Measurements from ENCODE around the gene RHOB.
A peak's percentile ranks its signal among the peaks of the same experiment; 100 is the strongest.
"Not testable (repeated sequence)": the region's sequence is repeated elsewhere in the genome, so short reads cannot be mapped to it uniquely, and the experiment has no call there.

Gene RHOB

DNA sequence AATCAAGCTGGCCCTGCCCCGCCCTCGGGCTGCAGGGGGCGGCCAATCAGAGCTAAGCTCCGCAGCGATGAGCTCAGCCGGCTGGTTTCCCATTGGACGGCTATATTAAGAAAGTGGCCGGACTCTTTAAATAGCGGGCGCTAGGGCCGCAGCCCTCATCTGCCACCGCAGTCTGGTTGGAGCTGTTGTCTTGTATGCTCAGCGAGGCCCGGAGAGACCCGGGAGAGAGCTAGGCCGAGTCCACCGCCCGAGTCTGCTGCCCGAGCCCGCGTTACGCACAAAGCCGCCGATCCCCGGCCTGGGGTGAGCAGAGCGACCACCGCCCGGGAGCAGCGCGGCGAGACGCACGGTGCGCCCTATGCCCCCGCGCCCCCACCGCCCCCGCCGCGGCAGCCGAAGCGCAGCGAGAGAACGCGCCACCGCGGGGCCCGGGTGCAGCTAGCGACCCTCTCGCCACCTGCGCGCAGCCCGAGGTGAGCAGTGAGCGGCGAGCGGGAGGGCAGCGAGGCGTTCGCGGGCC, at the start of gene RHOB:
Gene RHOB, plus strand, starts transcription at position 158 of the 520 bp plus-strand sequence. CDS start 392 bp downstream, outside the sequence.
- DNase-seq (ENCODE audit: low read depth in 2 of 2): peak; percentile 78 to 80

DNA sequence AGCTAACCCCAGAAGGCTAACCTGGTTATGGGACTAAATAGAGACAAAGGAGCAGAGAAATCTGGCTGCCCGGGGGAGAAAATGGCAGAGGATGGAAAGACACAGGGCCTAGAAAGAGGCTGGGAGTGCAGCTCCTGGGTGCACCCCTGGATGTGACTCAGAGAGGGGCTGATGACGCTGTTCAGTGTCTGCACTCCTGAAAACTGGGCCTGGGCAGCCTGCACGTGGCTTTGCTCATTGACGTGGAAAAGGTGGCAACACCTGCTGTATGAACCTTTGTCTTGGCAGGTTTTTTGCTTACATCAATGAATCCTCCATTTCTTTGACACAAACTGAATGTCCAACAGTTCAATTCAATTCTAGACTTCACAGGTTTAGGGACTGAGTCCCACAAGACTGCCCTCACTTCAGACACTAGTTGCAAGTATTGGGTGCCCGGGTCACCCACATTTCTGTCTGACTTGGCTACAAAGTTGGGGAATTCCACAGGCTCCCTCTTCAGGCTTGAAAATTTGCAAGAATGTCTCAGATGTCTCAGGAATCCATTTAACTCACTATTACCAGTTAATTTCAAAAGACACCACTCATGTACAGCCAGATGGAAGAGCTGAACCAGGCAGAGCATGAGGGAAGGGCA, 48.9 kb upstream of the RHOB start:
- no peak for DNase-seq (ENCODE audit: low read depth in 2 of 2)

GRCh38 chr2:20398956-20399567, 47.8 kb upstream of the RHOB start:
- no peak for DNase-seq (ENCODE audit: low read depth in 2 of 2)

GRCh38 chr2:20400306-20400705, 46.6 kb upstream of the RHOB start:
- DNase-seq (ENCODE audit: low read depth in 2 of 2): no peak

DNA sequence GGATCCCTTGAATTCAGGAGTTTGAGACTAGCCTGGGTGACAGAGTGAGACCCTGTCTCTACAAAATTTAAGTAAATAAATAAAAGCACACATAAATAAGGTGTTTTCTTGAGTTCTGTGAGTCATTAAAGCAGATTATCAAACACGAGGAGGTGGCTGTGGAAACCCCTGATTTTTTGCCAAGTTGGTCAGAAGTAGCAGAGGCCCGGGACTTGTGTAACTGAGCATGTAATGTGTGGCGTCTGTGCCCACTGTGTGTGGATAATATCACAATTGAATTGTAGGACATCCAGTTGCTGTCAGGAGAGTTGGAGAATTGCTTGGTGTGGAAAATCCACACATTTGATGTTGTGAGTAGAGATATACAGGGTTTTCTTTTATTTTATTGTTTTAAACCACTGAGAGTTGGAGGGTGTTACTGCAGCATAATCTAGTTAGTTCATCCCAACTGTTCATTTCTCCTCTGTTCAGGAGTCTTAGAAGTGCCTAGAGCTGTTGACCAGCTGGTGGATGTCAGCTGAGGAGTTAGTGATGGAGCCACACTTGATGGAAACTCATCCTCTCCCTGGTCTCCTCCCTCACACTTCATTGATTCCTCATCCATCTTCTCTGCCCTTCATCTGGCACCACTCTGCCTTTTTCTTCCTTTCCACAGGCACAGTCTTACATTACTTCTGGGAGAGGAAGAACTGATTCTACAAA, 45.9 kb upstream of the RHOB start:
- no peak for DNase-seq (ENCODE audit: low read depth in 2 of 2)

DNA sequence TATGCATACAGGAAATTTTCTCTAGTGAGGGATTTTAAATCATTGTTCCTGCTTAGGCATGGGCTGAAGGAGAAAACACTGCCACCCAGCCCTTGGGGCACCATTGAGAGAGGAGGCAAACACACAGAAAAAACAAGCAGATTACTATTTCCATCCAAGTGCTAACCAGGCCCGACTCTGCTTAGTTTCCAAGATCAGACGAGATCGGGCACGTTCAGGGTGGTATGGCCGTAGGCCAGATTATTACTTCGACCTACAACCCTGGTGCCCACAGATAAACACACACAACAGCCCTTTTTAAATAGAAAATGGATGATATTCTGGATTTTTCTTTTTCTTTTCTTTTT, 45.4 kb upstream of the RHOB start:
- no peak for DNase-seq (ENCODE audit: low read depth in 2 of 2)

GRCh38 chr2:20403774-20404312, 43.0 kb upstream of the RHOB start:
- no peak for DNase-seq (ENCODE audit: low read depth in 2 of 2)

DNA sequence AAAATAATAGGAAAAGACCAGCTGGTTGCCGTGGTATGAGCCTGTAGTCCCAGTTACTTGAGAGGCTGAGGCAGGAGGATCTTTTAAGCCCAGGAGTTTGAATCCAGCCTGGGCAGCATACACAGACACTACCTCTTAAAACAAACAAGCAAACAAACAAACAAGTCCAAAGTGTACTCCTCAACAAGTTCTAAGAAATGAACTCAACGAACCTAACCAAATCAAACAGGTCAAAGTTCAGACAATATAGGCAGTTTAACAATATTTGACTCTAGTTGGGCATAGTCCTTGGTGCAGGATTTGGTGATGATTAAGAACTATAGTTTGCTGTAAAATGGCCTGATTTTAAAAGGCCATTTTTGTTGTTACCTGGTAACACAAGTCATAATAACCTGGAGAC, 41.9 kb upstream of the RHOB start:
- DNase-seq (ENCODE audit: low read depth in 2 of 2): no peak

GRCh38 chr2:20409039-20409438, 37.8 kb upstream of the RHOB start:
- DNase-seq (ENCODE audit: low read depth in 2 of 2): no peak

DNA sequence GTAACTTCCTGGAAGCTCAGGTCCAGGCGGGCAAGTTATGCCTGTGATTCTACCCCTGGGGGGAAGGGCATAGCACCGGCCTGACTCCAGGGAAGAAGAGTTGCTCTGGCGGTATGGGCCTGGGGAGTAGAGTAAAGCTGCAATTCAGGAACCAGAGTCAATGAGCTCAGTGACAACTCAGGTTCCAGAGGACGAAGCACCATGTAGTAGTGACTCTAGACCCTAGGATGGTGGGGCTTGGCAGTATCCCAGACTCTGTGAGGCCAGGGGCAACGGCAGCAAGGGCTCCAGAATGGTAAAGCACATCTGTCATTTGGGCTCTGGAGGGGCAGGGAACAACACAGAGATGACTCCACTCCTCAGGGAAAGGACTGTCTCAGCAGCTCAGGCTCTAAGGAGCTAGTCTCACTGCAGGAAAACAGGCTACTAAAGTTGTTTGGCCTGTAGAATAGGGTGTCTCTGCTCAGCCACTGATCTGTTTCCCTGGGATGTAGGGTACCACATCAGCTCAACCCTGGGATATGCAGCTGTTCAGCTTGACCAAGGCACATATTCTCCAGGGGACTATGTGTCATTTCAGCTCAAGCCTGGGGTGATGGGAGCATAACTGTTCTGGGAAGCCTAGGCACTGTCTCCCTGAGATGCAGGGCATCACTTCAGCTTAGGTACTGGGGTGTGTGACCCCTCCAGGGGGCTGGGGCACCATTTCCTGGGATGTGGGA, 36.2 kb upstream of the RHOB start:
- DNase-seq (ENCODE audit: low read depth in 2 of 2): no peak

- DNase-seq (ENCODE audit: low read depth in 2 of 2): peak; percentile 14 to 51
Observed at GRCh38 chr2:20411361-20411894, 35.4 kb upstream of the RHOB start.

- no peak for DNase-seq (ENCODE audit: low read depth in 2 of 2)
Observed at GRCh38 chr2:20414806-20415205, 32.1 kb upstream of the RHOB start.

DNA sequence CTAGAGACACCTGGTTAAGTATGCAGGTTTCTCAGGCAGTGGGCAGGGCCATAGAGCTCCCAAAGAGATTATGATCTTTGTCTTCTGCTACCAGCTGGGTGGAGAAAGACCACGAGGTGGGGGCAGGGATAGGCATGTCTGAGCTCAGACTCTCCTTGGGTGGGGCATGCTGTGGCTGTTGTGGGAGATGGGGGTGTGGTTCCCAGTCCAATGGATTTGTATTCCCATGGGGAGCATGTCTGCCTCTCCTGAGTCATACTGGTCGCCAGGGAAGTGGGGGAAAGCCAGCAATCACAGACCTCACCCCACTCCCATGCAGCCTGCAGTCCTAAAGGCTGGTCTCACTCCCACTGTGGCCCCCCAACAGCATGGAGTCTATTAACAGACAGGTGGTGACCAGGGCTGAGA, 31.4 kb upstream of the RHOB start:
- DNase-seq (ENCODE audit: low read depth in 2 of 2): no peak

- no peak for DNase-seq (ENCODE audit: low read depth in 2 of 2)
Observed at GRCh38 chr2:20416723-20417122, 30.2 kb upstream of the RHOB start.

DNA sequence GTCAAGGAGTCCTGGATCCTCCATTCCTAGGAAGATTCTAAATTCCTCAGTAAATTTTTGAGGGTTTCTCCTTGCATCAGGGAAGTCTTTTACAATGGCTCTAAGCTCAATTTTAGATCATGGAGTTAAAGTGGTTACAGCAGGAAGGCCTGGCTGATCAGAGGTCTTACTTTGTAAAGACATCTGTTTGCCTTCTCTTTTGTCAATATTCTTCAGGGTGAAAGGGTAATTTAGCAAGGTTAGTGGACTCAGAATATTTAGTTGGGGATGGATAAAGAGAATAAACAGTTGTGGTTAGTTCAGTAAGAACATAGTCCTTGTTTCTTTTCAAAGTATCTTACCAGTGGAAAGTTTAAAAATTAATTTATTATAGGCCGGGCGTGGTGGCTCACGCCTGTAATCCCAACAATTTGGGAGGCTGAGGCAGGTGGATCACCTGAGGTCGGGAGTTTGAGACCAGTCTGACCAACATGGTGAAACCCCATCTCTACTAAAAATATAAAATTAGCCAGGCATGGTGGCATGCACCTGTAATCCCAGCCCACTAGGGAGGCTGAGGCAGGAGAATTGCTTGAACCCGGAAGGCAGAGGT, 29.5 kb upstream of the RHOB start:
- DNase-seq (ENCODE audit: low read depth in 2 of 2): not testable (repeated sequence)

DNA sequence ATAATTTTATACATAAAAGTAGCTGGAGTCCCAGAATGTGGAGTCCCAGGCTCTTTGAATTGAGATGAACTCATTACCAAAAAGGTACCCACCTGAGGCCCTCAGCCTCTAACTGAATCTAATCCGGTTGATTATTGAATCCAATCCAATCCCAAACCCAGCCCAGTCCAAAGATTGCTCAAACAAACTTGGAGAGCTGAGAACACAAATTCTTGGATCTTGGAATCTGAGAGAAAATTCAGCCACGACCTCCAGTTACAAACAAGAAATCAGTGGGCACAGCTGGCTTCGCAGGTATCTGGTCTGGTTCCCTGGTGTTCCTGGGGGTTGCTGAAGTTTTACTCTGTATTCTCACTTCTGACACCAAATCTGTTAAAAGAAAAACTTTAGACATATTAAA, 28.4 kb upstream of the RHOB start:
- no peak for DNase-seq (ENCODE audit: low read depth in 2 of 2)

DNA sequence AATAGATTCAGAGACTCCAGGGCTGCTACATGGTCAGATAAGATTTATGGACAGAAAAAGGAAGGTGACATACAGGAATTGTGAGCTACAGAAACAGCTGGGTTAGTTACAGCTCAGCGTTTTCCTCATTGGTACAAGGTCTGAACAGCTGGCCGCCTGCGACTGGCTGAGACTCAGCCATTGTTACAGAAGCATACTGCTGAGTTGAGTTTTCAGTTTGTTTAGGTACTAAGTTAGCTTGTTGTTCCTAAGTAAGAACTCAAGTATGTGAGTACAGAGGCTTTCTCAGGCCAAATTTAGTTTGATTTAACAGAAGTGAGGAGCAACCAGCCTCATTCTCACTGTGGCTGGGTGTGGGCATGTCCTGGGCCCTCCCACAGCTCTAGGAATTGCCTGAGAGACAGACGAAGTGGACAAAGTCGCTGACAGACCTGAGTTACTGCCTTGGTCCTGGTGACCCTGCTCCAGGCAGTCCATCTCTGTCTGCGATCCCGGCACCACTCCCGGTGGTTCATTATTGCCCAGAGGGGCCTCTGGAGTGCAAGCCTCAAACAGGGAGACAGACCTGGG, 27.8 kb upstream of the RHOB start:
- no peak for DNase-seq (ENCODE audit: low read depth in 2 of 2)

DNA sequence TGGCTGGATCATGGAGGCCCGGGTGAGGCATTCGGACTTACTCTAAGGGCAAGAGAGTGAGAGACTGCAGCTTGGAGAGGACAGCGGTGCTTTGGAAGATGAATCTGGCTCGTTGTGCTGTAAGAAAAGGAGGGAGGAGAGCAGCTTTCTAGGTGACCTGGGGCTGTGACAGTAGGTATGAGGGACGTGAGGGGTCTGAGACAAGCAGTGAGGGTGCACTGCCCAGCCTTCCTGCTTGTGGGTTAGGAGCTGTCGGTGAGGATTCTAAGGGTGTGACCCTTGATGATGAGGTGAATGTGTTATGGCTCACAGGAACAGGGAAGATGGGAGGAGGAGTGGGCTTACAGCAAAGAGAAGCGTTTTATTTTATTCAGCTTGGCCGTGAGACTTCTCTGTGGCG, 27.1 kb upstream of the RHOB start:
- DNase-seq (ENCODE audit: low read depth in 2 of 2): no peak

DNA sequence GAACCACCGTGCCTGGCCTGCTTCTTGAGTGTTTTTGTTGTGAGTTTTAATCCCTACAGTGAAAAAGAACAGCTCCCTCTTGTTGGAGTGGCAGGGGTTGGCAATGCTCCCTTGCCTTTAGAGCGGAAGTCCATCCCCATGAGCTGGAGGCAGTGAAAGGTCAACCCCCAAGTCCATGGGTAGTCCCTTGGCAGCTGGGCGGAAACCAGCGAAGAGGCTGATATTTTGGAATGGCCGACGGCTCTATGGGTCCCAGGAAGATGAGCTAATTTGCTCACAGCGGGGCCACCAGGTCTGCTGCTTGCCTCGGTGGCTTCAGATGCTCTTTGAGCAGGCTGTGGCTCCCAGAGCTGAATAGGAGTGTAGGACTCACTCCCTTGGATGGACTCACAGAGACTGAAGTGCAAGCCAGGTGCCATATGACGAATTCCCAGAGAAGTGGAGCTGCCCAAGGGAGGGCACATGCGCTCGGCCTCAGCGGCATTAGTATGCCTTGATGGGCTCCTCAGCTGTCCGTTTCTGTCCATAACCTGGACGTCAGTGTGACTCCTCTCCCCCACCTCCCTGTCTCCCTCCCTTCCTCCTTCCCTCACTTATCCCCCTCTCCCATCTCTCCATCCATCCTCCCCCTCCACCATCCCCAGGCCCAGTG, 25.4 kb upstream of the RHOB start:
- no peak for DNase-seq (ENCODE audit: low read depth in 2 of 2)

DNA sequence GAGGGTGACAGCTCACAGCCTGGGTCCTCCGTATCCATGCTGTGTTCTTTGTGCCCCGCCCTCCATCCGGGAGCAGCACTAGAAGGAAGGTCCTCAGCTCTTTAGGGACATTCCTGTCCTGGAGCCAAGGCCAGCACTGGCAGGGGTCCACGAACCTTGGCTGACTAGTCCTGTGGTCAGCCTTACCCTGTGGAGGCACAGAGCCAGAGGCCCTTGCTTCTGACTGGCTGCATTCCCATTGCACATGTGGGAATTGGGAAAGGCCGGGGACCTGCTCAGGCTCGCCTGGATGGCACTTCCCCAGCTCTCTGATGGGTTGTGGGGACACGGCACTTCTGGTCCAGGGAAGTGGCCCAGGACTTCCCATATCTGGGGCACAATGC, 24.9 kb upstream of the RHOB start:
- DNase-seq (ENCODE audit: low read depth in 2 of 2): no peak

All from stimulated activated CD8-positive, alpha-beta memory T cell treated with anti-CD3 and anti-CD28 coated beads, Interleukin-15, amount 100 ng/mL, for 4 hours (primary cell).